GM19239 (cell line): ENCODE results near the gene TES.
"Not testable (repeated sequence)": the region's sequence is repeated elsewhere in the genome, so short reads cannot be mapped to it uniquely, and the experiment has no call there.

Experiments used
- DNase-seq: peaks from one replicate; pipeline ENCODE4 v3.0.0; 2011; ENCODE audit warnings: low spot score; ENCODE audit not compliant: insufficient read length
- FAIRE-seq: peaks from 2 replicates; lab custom pipeline; 2011; peaks lifted over from hg19 to GRCh38; lab: Jason Lieb, UNC

Gene TES

GRCh38 chr7:116210345-116211005, at the start of gene TES:
TES (plus strand) TSS chr7:116210539; CDS start chr7:116210708, 169 bp downstream.
- FAIRE-seq = peak; percentile 70

GRCh38 chr7:116161728-116162127, 48.6 kb upstream of the TES start:
- FAIRE-seq = no peak
- DNase-seq = no peak

More at GRCh38 chr7:116210345-116211005, at the start of gene TES:
- peak; percentile 68 for DNase-seq

- no peak for DNase-seq
- peak; percentile 40 for FAIRE-seq
Measured at GRCh38 chr7:116162254-116162653, 48.1 kb upstream of the TES start.

GRCh38 chr7:116162992-116163391, 47.3 kb upstream of the TES start:
- peak; percentile 82 for FAIRE-seq
- no peak for DNase-seq

- FAIRE-seq (no peak), DNase-seq (no peak)
Measured at GRCh38 chr7:116164552-116165306, 45.6 kb upstream of the TES start.

- no peak for DNase-seq
- no peak for FAIRE-seq
Measured at GRCh38 chr7:116165717-116166116, 44.6 kb upstream of the TES start.

- DNase-seq (no peak), FAIRE-seq (no peak)
Measured at GRCh38 chr7:116166156-116166555, 44.2 kb upstream of the TES start.

GRCh38 chr7:116167177-116167576, 43.2 kb upstream of the TES start:
- no peak for DNase-seq
- peak; percentile 56 for FAIRE-seq

GRCh38 chr7:116169060-116169459, 41.3 kb upstream of the TES start:
- no peak for DNase-seq
- no peak for FAIRE-seq

GRCh38 chr7:116170180-116170579, 40.2 kb upstream of the TES start:
- no peak for FAIRE-seq

GRCh38 chr7:116171094-116171493, 39.2 kb upstream of the TES start:
- DNase-seq (no peak), FAIRE-seq (no peak)

More at GRCh38 chr7:116170180-116170579, 40.2 kb upstream of the TES start:
- DNase-seq = no peak

GRCh38 chr7:116172353-116172752, 38.0 kb upstream of the TES start:
- DNase-seq (no peak), FAIRE-seq (no peak)

GRCh38 chr7:116173051-116174028, 37.0 kb upstream of the TES start:
- no peak for DNase-seq
- FAIRE-seq = no peak

- DNase-seq, FAIRE-seq: not testable (repeated sequence)
Measured at GRCh38 chr7:116175095-116175494, 35.2 kb upstream of the TES start.

- no peak for DNase-seq
- FAIRE-seq = no peak
Measured at GRCh38 chr7:116176226-116176625, 34.1 kb upstream of the TES start.

- no peak for FAIRE-seq
- no peak for DNase-seq
Measured at GRCh38 chr7:116177009-116177408, 33.3 kb upstream of the TES start.

- peak; percentile 49 for DNase-seq
- FAIRE-seq = peak; percentile 82
Measured at GRCh38 chr7:116180302-116180701, 30.0 kb upstream of the TES start.

GRCh38 chr7:116182023-116182422, 28.3 kb upstream of the TES start:
- FAIRE-seq = no peak
- DNase-seq = no peak

GRCh38 chr7:116185450-116185849, 24.9 kb upstream of the TES start:
- FAIRE-seq (no peak), DNase-seq (no peak)

GRCh38 chr7:116185956-116186355, 24.4 kb upstream of the TES start:
- no peak for DNase-seq
- FAIRE-seq = no peak
